Measurements from ENCODE around the gene ADAM8.

DNA sequence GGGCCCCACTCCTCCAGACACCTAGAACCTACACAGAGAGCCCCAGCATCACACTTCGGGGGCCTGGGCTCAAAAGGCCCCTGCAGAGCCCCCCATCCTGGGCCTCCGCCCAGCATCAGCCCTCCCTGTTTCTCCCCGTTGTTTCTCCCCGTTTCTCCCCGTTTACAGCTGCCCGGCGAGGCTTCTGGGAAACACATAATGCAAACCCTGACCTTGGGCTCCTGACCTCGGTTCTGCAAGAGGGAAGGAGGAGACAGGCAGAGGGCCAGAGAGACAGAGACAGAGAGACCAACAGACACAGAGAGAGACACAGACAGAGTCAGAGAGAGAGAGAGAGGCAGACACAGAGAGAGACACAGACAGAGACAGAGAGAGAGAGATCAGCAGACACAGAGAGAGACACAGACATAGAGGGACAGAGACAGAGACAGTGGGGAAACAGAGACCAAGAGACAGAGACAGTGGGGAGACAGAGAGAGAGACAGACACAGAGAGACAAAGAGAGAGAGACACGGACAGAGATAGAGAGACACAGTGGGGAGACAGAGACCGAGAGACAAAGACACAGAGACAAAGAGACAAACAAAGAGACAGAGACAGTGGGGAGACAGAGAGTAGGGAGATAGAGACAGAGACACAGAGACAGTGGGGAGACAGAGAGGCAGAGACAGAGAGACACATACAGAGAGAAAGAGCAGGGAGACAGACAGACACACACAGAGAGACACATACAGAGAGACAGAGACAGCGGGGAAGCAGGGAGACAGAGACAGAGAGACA is 26.5 kb downstream of the ADAM8 start:
- no peak for TF ChIP-seq POLR2A (IDR thresholded peaks at IDR 0.05)
- TF ChIP-seq POLR2AphosphoS5 (IDR thresholded peaks at IDR 0.05) = no peak
- TF ChIP-seq, protein P1, sequence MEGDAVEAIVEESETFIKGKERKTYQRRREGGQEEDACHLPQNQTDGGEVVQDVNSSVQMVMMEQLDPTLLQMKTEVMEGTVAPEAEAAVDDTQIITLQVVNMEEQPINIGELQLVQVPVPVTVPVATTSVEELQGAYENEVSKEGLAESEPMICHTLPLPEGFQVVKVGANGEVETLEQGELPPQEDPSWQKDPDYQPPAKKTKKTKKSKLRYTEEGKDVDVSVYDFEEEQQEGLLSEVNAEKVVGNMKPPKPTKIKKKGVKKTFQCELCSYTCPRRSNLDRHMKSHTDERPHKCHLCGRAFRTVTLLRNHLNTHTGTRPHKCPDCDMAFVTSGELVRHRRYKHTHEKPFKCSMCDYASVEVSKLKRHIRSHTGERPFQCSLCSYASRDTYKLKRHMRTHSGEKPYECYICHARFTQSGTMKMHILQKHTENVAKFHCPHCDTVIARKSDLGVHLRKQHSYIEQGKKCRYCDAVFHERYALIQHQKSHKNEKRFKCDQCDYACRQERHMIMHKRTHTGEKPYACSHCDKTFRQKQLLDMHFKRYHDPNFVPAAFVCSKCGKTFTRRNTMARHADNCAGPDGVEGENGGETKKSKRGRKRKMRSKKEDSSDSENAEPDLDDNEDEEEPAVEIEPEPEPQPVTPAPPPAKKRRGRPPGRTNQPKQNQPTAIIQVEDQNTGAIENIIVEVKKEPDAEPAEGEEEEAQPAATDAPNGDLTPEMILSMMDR (IDR thresholded peaks at IDR 0.05) = no peak
